ENCODE measurements around the gene GBX1.

- no peak for TF ChIP-seq CTCF (conservative IDR thresholded peaks at IDR 0.05 in 1 of 2, IDR thresholded peaks at IDR 0.05 in 1 of 2; ENCODE audit: low read depth in 1 of 2, low read length in 2 of 2)
- TF ChIP-seq EZH2 (IDR thresholded peaks at IDR 0.05; ENCODE audit: low read length, missing control alignments), result no peak
These were observed 28.3 kb upstream of the GBX1 start for GRCh38 chr7:151195616-151196450.

All from fibroblast of lung (primary cell).